22Rv1 (cell line): Measurements from ENCODE around the gene ZNF207.
A peak's percentile ranks its signal among the peaks of the same experiment; 100 is the strongest.
"Not testable (repeated sequence)": the region's sequence is repeated elsewhere in the genome, so short reads cannot be mapped to it uniquely, and the experiment has no call there.

ENCODE experiments used
- H3K27ac ChIP-seq: fragments of 450-650 bp; 2 replicates; pipeline ENCODE4 v1.5.1; 2017
- ZFX ChIP-seq: fragments of 450-650 bp; IDR thresholded peaks from 2 replicates; pipeline ENCODE4 v1.6.1; 2017; ENCODE audit warnings: antibody characterized with exemption, borderline replicate concordance
- TF ChIP-seq, protein P1 (sequence below): fragments of 450-650 bp; IDR thresholded peaks from 2 replicates; pipeline ENCODE4 v1.5.1; 2017; ENCODE audit warnings: mild to moderate bottlenecking

The ZNF207 gene

GRCh38 chr17:32350666-32351418, 885 bp downstream of the ZNF207 start:
- no peak for TF ChIP-seq ZFX
- TF ChIP-seq, protein P1, sequence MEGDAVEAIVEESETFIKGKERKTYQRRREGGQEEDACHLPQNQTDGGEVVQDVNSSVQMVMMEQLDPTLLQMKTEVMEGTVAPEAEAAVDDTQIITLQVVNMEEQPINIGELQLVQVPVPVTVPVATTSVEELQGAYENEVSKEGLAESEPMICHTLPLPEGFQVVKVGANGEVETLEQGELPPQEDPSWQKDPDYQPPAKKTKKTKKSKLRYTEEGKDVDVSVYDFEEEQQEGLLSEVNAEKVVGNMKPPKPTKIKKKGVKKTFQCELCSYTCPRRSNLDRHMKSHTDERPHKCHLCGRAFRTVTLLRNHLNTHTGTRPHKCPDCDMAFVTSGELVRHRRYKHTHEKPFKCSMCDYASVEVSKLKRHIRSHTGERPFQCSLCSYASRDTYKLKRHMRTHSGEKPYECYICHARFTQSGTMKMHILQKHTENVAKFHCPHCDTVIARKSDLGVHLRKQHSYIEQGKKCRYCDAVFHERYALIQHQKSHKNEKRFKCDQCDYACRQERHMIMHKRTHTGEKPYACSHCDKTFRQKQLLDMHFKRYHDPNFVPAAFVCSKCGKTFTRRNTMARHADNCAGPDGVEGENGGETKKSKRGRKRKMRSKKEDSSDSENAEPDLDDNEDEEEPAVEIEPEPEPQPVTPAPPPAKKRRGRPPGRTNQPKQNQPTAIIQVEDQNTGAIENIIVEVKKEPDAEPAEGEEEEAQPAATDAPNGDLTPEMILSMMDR, result no peak
- peak overlapping the region; percentile 95 for H3K27ac ChIP-seq

GRCh38 chr17:32352734-32353133, 2.8 kb downstream of the ZNF207 start:
- H3K27ac ChIP-seq, result not testable (repeated sequence)

DNA sequence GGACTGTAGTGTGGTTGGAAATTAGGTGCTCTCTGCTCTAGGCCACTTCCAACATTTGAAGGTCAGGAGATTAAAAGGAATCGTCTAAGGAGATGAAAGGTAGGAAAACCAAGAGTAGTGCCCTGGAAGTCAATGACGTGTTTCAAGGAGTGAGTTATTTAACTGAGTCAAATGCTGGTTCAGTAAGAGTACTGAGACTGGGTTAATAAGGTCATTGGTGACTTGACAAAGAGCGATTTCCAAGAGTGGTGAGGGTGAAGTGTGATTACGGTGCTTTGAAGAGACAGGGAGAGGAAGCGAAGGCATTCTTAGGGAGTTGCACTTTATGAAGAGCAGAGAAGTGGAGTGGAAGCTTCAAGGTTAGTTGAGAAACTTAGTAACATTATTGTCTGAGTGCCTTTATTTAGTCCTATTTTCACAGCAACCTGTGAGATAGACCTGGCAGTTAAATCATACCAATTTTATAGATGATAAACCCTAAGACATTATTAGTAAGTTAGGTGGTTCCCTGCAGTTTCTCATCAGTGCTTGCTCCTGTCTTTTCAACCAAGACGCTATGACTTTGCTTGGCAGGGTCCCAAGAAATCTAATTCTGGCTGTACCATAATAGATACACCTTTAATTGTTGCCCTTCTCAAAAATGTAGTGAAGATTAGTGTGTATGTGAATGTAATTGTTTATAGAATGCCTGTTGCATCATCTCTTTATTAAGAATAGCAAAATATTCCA, 5.9 kb downstream of the ZNF207 start:
- TF ChIP-seq, protein P1, result no peak
- H3K27ac ChIP-seq, result peak overlapping the region; percentile 25; the same call in 1 of the 2 replicates

GRCh38 chr17:32356378-32356743, 6.4 kb downstream of the ZNF207 start:
- TF ChIP-seq, protein P1, result no peak
- no peak for TF ChIP-seq ZFX
- H3K27ac ChIP-seq, result peak overlapping the region; percentile 25; the same call in 1 of the 2 replicates

GRCh38 chr17:32356750-32357149, 6.8 kb downstream of the ZNF207 start:
- TF ChIP-seq, protein P1, result no peak
- TF ChIP-seq ZFX, result no peak

DNA sequence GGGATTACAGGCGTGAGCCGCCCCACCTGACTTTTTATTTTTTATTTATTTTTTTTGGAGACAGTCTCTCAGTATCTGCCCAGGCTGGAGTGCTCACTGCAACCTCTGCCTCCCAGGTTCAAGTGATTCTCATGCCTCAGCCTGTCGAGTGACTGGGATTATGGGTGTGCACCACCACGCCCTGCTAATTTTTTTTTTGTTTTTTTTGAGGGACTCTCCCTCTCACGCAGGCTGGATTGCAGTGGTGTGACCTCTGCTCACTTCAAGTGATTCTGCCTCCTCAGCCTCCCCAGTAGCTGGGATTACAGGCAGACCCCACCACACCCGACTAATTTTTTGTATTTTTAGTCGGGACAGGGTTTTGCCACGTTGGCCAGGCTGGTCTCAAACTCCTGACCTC, 7.7 kb downstream of the ZNF207 start:
- TF ChIP-seq ZFX, result no peak
- TF ChIP-seq, protein P1, result no peak
- H3K27ac ChIP-seq, result peak overlapping the region; percentile 37; the same call in 1 of the 2 replicates

More at GRCh38 chr17:32356750-32357149, 6.8 kb downstream of the ZNF207 start:
- H3K27ac ChIP-seq, result peak overlapping the region; percentile 25; the same call in 1 of the 2 replicates

- no peak for TF ChIP-seq ZFX
- TF ChIP-seq, protein P1, result no peak
- no peak overlapping the region for H3K27ac ChIP-seq
Measured at GRCh38 chr17:32361270-32361669, 11.3 kb downstream of the ZNF207 start.
